Measurements from ENCODE around the gene ZCCHC24.

ZCCHC24 gene

GRCh38 chr10:79445977-79446757, 743 bp upstream of the ZCCHC24 start:
- peak; percentile 22 for DNase-seq

DNA sequence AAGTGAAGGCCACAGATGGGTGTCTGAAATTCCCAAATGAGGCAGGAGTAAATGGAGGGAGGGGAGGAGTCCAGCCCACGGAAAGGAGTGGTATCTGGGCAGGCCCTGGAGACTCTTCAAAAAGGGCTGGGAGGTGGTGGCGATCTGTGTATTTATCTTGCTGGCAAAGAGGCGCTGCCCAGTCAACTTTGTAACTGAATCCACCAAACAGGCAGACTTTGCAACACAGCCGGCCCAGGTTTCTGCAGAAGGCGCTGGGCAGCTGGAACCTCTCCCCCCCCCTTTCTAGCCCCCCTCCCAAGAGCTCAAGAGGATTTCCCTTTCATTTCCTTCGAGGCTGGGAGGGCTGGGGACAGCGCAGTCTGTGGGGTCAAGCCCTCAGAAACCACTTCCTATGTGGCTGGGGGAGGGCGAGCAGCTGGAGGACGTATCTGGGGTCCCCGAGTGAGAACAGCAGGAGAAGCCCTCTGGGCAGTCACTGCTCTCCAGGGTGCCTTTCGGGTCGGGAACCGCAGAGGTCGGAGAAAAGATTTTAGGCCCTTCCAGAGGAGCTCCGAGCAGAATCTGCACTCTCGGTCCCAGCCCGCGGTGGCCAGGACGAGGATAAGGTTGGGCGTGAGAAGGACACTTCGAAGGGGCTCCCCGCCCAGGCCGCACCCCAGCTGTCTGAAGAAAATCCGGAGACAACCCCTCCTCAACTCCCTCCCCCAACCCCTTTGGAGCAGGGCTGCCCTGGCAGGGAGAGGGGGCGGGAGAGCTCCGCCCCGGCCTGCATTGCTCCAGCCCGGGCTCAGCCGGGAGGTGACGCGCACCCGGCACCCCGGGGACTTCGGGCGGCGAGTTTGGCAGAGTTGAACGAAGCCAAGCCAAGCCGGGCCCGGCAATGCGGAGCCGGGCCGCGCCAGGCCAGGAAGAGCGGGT, 965 bp downstream of the ZCCHC24 start:
- DNase-seq, result peak; percentile 55

DNA sequence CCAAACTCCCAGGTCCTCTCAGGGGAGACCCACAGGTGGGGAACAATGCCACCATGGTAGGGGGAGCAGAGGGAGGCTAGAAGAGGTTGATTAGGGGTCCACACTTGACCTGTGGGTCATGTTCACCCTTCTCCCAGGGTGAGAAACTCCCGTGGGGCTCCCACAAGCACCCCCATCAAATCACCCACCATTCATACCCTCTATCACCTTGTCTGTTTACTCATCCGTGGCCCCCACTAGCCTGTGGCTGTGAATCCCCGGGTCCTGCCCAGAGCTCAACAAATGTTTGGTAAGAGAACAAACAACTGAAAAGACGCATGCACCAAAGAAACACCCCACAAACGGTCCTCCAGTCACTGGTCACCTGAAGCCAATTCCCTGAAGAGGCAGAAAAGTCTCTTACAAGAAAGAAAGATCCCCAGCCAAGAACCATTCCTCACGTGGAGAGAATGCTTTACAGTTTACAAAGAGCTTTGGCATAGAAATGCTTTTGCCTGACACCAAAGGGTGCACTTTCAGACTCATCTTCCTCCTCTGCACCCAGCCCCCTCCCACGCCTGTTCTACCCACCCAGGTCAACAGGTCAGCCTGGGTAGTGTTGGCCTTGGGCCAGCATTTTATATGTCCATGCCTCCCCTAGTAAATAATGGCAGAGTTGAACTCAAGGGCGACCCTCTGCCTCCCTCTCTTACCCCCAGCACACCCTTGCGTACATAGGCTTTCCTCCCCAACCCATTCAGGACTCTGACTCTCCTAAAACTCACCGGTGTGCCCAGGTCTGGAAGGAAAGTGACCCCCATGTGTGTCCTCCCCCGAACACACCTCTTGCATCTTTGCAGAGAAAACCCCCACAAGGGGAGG, 1.9 kb downstream of the ZCCHC24 start:
- no peak for DNase-seq

GRCh38 chr10:79442171-79443040, 3.0 kb downstream of the ZCCHC24 start:
- no peak for DNase-seq

DNA sequence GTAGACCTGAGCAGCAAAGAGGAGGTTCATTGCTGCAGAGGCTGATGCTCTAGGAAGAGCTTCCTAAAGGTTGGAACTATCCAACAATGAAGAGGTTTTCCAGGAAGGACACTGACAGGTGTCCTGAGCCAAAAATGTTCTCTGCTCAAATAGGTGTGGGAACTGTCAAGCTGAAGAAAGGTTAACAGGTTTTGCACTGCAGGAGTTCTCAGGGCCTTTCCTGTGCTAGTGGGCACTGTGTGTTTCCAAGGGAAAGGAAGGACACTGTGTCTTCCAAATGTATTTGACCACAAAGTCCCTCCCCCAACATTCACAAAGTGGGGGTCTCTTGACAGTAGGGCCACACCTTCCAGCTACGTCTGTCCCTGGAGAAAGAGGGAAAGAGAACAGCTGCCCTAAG, 4.0 kb downstream of the ZCCHC24 start:
- DNase-seq, result no peak

GRCh38 chr10:79440281-79440680, 5.1 kb downstream of the ZCCHC24 start:
- no peak for DNase-seq

- DNase-seq, result no peak
Observed at GRCh38 chr10:79438699-79439085, 6.7 kb downstream of the ZCCHC24 start.

DNA sequence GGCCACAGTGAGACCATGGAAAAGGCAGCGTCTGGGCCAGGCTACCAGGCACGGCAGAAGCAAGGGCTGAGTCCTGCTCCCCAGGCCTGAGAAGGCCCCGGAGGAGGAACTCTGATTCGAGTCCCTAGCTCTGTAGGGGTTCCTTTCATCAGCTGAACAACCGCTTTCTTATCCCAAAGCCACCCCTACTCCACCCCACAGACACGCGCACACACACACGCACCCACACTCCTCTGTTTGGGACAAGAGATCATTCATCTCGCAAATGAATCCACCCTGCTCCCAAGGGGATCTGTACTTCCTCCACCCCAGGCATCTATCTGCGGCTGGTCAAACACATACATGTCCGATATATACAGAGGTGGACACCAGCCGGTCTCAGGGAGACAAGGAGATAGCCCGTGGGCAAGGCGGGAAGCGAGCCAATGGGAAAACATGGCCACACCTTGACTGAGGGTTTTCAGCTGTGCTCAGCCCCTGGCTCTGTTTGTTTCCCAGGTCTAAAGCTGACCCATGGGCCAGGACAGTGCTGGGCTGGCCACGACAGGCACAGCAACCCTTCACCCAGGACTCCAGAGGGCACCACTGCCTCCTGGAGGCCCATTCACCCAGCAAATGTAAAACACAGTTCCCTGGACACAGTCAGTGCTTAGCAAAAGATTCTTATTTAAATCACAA, 7.3 kb downstream of the ZCCHC24 start:
- no peak for DNase-seq

DNA sequence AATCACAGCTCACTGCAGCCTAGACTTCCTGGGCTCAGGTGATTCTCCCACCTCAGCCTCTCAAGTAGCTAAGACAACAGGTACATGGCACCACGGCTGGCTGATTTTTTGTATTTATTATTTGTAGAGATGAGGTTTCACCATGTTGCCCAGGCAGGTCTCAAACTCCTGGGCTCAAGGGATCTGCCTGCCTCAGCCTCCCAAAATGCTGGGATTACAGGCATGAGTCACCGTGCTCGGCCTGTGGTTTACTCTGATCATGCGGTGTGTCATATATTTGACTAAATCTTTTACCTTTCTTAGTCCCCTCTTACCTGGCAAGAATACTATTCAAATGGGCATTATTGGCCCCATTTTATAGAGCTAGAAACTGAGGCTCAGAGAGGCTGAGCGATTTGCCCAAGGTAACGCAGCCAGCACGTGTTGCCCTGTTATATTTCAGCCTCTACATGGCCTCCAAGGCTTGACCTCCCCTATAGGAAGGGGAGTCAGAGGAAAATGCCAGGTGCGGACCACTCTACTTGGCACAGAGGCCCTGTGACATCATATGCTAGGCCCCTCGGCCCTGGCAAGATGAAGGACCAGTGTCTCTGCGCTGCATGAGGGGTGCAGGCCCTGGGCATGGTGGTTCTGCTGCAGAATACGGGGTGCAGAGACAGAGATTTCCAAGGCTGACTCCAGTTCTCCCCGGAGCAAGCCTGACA, 8.2 kb downstream of the ZCCHC24 start:
- no peak for DNase-seq

DNA sequence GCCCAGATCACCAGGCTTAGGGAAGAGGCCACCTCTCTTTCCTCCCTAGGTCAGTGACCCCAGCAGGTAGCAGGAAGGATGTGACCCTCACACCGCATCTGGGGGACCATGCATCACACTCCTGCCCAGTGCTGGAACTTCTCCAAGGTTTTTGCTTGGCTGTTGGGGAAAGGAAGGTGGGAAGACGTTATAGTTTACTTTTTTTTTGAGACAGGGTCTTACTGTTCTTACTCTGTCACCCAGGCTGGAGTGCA, 8.6 kb downstream of the ZCCHC24 start:
- DNase-seq, result no peak

DNA sequence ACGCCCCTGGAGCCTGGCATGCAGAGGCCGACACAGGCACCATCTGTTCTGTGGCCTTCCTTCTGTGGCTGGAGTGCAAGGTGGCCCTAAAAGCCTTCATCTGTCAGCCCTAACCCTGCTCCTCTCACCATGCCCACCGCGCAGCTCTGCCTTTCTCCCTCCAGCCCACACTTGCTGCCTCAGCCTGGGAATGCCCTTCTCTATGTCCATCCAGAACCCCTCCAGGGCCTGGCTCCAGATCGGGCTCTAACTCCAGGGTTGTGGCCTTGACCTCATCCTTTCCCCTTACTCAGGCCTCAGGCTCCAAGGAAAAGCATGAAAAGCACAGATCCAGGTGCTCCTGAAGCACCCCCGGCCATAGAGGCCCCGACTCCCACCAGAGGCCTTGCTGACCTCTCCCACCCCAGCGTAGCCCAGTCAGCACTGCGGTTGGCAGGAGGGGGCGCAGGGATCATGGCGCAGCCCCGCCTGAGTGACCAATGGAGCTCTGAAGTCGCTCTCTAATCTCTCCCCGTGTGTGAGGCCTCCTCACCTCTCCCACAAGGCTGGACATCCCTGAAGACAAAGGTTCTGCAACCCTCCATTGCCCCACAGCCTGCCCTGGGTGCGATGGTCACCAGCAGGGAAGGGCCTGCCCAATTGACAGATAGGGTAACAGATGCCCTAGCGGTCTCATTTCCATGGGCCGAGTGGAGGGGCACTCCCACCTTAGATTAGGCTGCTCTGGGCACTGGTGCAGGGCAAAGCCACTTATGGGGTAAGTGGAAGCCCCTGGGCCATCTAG, 9.2 kb downstream of the ZCCHC24 start:
- no peak for DNase-seq

- no peak for DNase-seq
Observed at GRCh38 chr10:79435271-79436065, 10.0 kb downstream of the ZCCHC24 start.

GRCh38 chr10:79434821-79435251, 10.6 kb downstream of the ZCCHC24 start:
- DNase-seq, result no peak

GRCh38 chr10:79434223-79434687, 11.2 kb downstream of the ZCCHC24 start:
- DNase-seq, result peak; percentile 10

DNA sequence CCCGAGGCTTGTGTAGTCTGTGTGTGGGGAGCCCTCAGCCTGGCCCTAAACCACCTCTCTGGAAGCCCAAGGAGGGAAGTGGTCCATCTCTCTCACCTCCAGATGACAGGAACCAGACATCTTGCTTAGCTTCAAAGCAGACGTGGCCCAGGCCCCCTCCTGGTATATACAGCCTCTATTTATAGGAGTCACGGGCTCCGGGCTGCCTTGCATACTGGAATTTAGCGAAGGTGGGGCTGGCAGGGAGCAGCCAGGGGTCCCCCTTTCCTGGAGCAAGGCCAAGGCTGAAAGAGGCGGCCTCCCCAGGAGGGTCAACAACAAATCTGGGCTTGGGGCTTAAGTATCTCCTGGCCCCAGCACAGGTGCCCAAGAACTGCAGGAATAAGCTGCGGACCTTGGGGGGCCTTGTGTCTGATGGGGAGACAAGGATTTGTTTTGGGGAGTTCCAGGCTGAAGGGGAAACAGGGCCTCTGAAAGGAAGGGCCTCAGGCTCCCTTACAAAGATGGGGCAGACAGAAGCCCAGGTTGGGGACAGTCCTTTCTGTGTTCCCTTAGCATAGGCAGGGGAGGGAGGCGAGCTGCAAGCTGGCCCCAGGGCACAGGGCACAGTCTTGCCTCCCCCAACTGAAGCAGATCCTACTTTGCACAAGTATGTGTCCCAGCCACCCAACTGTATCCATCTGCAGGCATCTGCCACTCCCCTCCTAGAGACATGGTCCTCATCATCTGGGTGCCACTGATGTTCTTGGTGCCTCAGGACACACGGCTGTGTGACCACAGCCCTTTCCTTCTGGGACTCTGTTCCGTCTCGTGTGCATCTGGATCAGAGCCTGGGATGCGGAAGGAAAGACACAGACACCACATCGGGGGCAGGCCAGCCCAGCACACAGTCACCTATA, 11.9 kb downstream of the ZCCHC24 start:
- DNase-seq, result no peak

GRCh38 chr10:79431891-79432831, 13.3 kb downstream of the ZCCHC24 start:
- no peak for DNase-seq

DNA sequence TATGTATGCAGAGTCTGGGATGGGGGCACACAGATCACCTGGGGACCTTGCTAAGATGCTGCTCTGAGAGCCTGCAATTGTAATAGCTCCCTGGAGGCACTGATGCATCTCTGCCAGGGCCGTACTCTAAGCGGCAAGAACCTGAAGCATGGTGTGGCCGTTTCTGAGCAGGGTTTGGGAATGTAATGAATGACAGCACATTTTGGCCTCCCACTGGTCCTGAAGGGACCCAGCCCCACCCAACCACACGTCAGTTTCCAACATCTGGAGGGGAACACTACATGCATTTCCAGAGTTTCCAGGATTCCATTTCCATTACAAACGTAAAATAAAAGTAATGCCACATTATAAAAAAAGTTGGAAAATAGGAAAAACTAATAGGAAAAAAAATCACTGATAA, 14.0 kb downstream of the ZCCHC24 start:
- DNase-seq, result no peak
